GM04504 (cell line): ENCODE measurements around the gene DIO3.
"Not testable (repeated sequence)": the region's sequence is repeated elsewhere in the genome, so short reads cannot be mapped to it uniquely, and the experiment has no call there.

Experiments
- DNase-seq: peaks from one replicate; pipeline ENCODE4 v3.0.0-alpha.2; 2012; ENCODE audit warnings: low read depth

DIO3 gene

GRCh38 chr14:101559250-101559623, 2.1 kb upstream of the DIO3 start:
- DNase-seq: no peak

GRCh38 chr14:101559624-101560533, 1.4 kb upstream of the DIO3 start:
- no peak for DNase-seq

- no peak for DNase-seq
Observed at GRCh38 chr14:101560534-101561113, 671 bp upstream of the DIO3 start.

- no peak for DNase-seq
Observed at GRCh38 chr14:101561897-101562490, 699 bp downstream of the DIO3 start.

GRCh38 chr14:101562659-101563351, 1.5 kb downstream of the DIO3 start:
- DNase-seq: no peak

GRCh38 chr14:101563352-101563653, 2.0 kb downstream of the DIO3 start:
- no peak for DNase-seq

- no peak for DNase-seq
Observed at GRCh38 chr14:101563654-101564443, 2.6 kb downstream of the DIO3 start.

GRCh38 chr14:101564444-101564776, 3.1 kb downstream of the DIO3 start:
- no peak for DNase-seq

GRCh38 chr14:101564819-101565698, 3.8 kb downstream of the DIO3 start:
- DNase-seq: no peak

GRCh38 chr14:101567252-101567651, 6.0 kb downstream of the DIO3 start:
- no peak for DNase-seq

- no peak for DNase-seq
Observed at GRCh38 chr14:101571004-101571403, 9.7 kb downstream of the DIO3 start.

GRCh38 chr14:101572526-101572925, 11.2 kb downstream of the DIO3 start:
- DNase-seq: not testable (repeated sequence)

GRCh38 chr14:101573289-101573688, 12.0 kb downstream of the DIO3 start:
- DNase-seq: no peak

GRCh38 chr14:101575581-101575980, 14.3 kb downstream of the DIO3 start:
- no peak for DNase-seq

GRCh38 chr14:101577221-101577909, 16.1 kb downstream of the DIO3 start:
- DNase-seq: no peak

GRCh38 chr14:101578489-101578888, 17.2 kb downstream of the DIO3 start:
- no peak for DNase-seq

GRCh38 chr14:101579372-101580080, 18.2 kb downstream of the DIO3 start:
- DNase-seq: no peak

- DNase-seq: no peak
Observed at GRCh38 chr14:101581806-101582205, 20.5 kb downstream of the DIO3 start.

- DNase-seq: no peak
Observed at GRCh38 chr14:101582294-101582693, 21.0 kb downstream of the DIO3 start.
